K562 treated with DMSO at 1 percent for 24 hours (cell line): ENCODE results near the gene PRKAG1. TPM values are rescaled to one million over a fixed set of nuclear protein-coding genes. Genes with fewer than 3 reads are reported as not detected.

Experiments used
- total RNA-seq: library from RNA; unstranded; fragments of 300-600 nt; gene quantifications from 2 replicates; pipeline ENCODE4 v1.2.3, GENCODE V29; 2022; ENCODE audit warnings: low read depth; ENCODE audit not compliant: insufficient read depth

The PRKAG1 gene
- 65.8 and 65.9 TPM in 2 replicates for total RNA-seq

GRCh38 chr12:49018261-49019119 is at the start of gene PRKAG1:
Gene PRKAG1, minus strand, starts transcription at chr12:49018776. Its CDS starts 36 bp downstream, at chr12:49018740.

GRCh38 chr12:49060237-49061156 is 41.9 kb upstream of the PRKAG1 start, which contains the start of gene KMT2D:
Gene KMT2D, minus strand, starts transcription at chr12:49060794. Its CDS starts 5,470 bp downstream, at chr12:49055324.

GRCh38 chr12:48999371-49000131 is 19.0 kb downstream of the PRKAG1 start, which contains the start of gene DDN:
Gene DDN, minus strand, starts transcription at chr12:48999375. Its CDS starts 88 bp downstream, at chr12:48999287.

GRCh38 chr12:48978291-48978740 is 40.3 kb downstream of the PRKAG1 start, which contains the start of gene WNT1:
Gene WNT1, plus strand, starts transcription at chr12:48978322. Its CDS starts 329 bp downstream, at chr12:48978651.

GRCh38 chr12:48957141-48958048 is 61.2 kb downstream of the PRKAG1 start, which contains the start of gene ARF3:
Gene ARF3, minus strand, starts transcription at chr12:48957487. Its CDS starts 16,392 bp downstream, at chr12:48941095.

Other genes starting within 250 kb of the PRKAG1 start
- gene ADCY6, start 229.7 kb downstream of the PRKAG1 start, total RNA-seq, result 1.2 and 1.9 TPM in 2 replicates
- gene CACNB3, start 200.3 kb downstream of the PRKAG1 start, total RNA-seq, result 2.5 TPM in 2 replicates
- gene DDX23, start 166.6 kb downstream of the PRKAG1 start, total RNA-seq, result 80.9 and 83.0 TPM in 2 replicates
- 2.8 TPM in 2 replicates for gene RND1, start 152.9 kb downstream of the PRKAG1 start, total RNA-seq
- 3.8 and 4.3 TPM in 2 replicates for gene FKBP11, start 93.3 kb downstream of the PRKAG1 start, total RNA-seq
- gene ARF3, start 61.3 kb downstream of the PRKAG1 start, total RNA-seq, result 93.5 and 100 TPM in 2 replicates
- gene WNT10B, start 47.0 kb downstream of the PRKAG1 start, total RNA-seq, result 0.36 and 1.3 TPM in 2 replicates
- gene WNT1, start 40.5 kb downstream of the PRKAG1 start, total RNA-seq, result not detected in 2 replicates
- gene DDN, start 19.4 kb downstream of the PRKAG1 start, total RNA-seq, result 0.63 and 0.68 TPM in 2 replicates
- gene KMT2D, start 42.0 kb upstream of the PRKAG1 start, total RNA-seq, result 37.3 and 38.9 TPM in 2 replicates
- 21.6 and 22.2 TPM in 2 replicates for gene RHEBL1, start 51.2 kb upstream of the PRKAG1 start, total RNA-seq
- gene DHH, start 76.0 kb upstream of the PRKAG1 start, total RNA-seq, result 1.3 and 2.4 TPM in 2 replicates
- 37.0 and 40.5 TPM in 2 replicates for gene LMBR1L, start 92.1 kb upstream of the PRKAG1 start, total RNA-seq
- gene TUBA1B, start 112.6 kb upstream of the PRKAG1 start, total RNA-seq, result 2,823 and 2,914 TPM in 2 replicates
- 60.6 and 68.2 TPM in 2 replicates for gene TUBA1A, start 170.3 kb upstream of the PRKAG1 start, total RNA-seq
- gene TUBA1C, start 246.3 kb upstream of the PRKAG1 start, total RNA-seq, result 849 and 868 TPM in 2 replicates